Esophagus squamous epithelium (tissue), 5 donors: ENCODE results near the gene RGS14. TPM values are rescaled to one million over a fixed set of nuclear protein-coding genes. Genes with fewer than 3 reads are reported as not detected.

Experiments
- DNase-seq: peaks from one replicate; lab custom pipeline; 2025; lab: John Stamatoyannopoulos, UW
- H3K27ac ChIP-seq, 4 donors: fragments of 200-600 bp; sonication (generic); one replicate each; pipeline ENCODE4 v1.5.1; 2016 to 2019; ENCODE audit warnings: mild to moderate bottlenecking in 1 of 4
- H3K27me3 ChIP-seq, 4 donors: fragments of 200-600 bp; sonication (generic); 1 replicate in 3 of 4; 2 replicates in 1 of 4; pipeline versions ENCODE4 v1.5.1 to v1.6.0; 2017 to 2021; ENCODE audit warnings: antibody characterized with exemption in 1 of 4
- H3K36me3 ChIP-seq, 3 donors: fragments of 200-600 bp; sonication (generic); one replicate each; pipeline ENCODE4 v1.5.1; 2016 to 2019
- H3K4me1 ChIP-seq, 3 donors: fragments of 200-600 bp; sonication (generic); one replicate each; pipeline ENCODE4 v1.5.1; 2017 to 2019
- H3K4me3 ChIP-seq, 4 donors: fragments of 200-600 bp; sonication (generic); 1 replicate in 3 of 4; 2 replicates in 1 of 4; pipeline ENCODE4 v1.5.1; 2016 to 2019; ENCODE audit warnings: mild to moderate bottlenecking in 2 of 4, moderate library complexity in 1 of 4
- H3K9me3 ChIP-seq, 3 donors: fragments of 200-600 bp; sonication (generic); one replicate each; pipeline ENCODE4 v1.5.1; 2016 to 2019
- CTCF ChIP-seq, 6 experiments: fragments of 450-650 bp in 4 of 6; fragments of 200-600 bp in 2 of 6; sonication (generic) in 2 of 6; IDR thresholded peaks; one replicate each; pipeline ENCODE4 v1.5.1; 2016 to 2019; ENCODE audit warnings: antibody characterized with exemption in 6 of 6, mild to moderate bottlenecking in 4 of 6, moderate library complexity in 4 of 6
- POLR2A ChIP-seq, 4 donors: fragments of 450-650 bp; IDR thresholded peaks; one replicate each; pipeline ENCODE4 v1.6.1; 2017; ENCODE audit warnings: antibody characterized with exemption in 4 of 4, mild to moderate bottlenecking in 4 of 4, moderate library complexity in 3 of 4
- WGBS, 2 donors: methylation state at CpG; one replicate each; pipeline ENCODE4 v1.1.5; 2018; 5-methylcytosine and 5-hydroxymethylcytosine counted together
- intact Hi-C: fragments of 100-400 bp; cut with DNase I; formaldehyde crosslinking; loops from one replicate; pipeline ENCODE4 v1.15.0; 2022
- total RNA-seq, 4 donors: library from RNA; depleted of rRNA; stranded (reverse); fragments of >200 nt; gene quantifications; one replicate each; pipeline ENCODE4 v1.1.0, GENCODE V29; 2016
- donor health status: DM: yes; HTN: yes; CAD: no.

The RGS14 gene
- total RNA-seq, 4 donors from 2014 or later = 32.7 to 37.8 (median 34.8) TPM

- Histone ChIP-seq H3K27me3 (peaks cover 0 to 9% (median 0%) of the 10 kb centered on the region in 4 donors), H3K4me3 (no peak overlapping the region), H3K27ac (peak overlapping the region in 1 of 4 donors; percentile 31), H3K9me3 (no peaks in the 10 kb centered on the region), H3K4me1 (peaks cover 5 to 71% (median 25%) of the 10 kb centered on the region in 3 donors), H3K36me3 (no peaks in the 10 kb centered on the region)
- no peak for DNase-seq
- 90 to 92% methylated on average over 5 to 9 of the region's 9 CpGs for WGBS, 2 donors
- TF ChIP-seq POLR2A (IDR thresholded peaks at IDR 0.05) (no peak), CTCF (IDR thresholded peaks at IDR 0.05) (no peak)
- intact Hi-C loops = no loop called here
These were observed 25.5 kb downstream of the RGS14 start for GRCh38 chr5:177383181-177383580.

- H3K36me3 ChIP-seq = no peaks in the 10 kb centered on the region
- no peak for DNase-seq
- no peak for TF ChIP-seq CTCF (IDR thresholded peaks at IDR 0.05)
- peaks cover 0 to 11% (median 0%) of the 10 kb centered on the region in 4 donors for H3K27me3 ChIP-seq
- H3K4me1 ChIP-seq = peaks cover 13 to 75% (median 32%) of the 10 kb centered on the region in 3 donors
- intact Hi-C loops = no loop called here
- H3K9me3 ChIP-seq = no peaks in the 10 kb centered on the region
- WGBS, 2 donors = 60 to 89% methylated on average over 2 to 4 of the region's 4 CpGs
- peak within 1 kb of the TSS in 1 of 4 donors; percentile 31 for H3K27ac ChIP-seq
- H3K4me3 ChIP-seq = no peak within 1 kb of the TSS
These were observed 26.4 kb downstream of the RGS14 start, which contains the start of gene SLC34A1 for GRCh38 chr5:177384134-177384533. Gene SLC34A1 (plus strand): TSS chr5:177384434. CDS start chr5:177385742, 1,308 bp downstream.

DNA sequence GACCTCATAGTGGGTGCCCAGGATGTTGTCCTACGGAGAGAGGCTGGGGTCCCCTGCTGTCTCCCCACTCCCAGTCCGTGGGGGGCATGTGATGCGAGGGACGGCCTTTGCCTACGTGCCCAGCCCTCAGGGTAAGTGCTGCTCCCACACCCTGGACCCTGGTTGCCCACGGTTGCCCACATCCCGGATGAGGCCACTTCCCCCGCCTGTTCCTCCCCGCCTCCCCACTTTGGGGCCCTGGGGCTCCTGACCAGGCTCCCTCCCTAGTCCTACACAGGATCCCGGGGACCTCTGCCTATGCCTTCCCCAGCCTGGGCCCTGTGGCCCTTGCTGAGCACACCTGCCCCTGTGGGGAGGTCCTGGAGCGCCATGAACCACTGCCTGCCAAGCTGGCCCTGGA lies 28.0 kb downstream of the RGS14 start:
- Histone ChIP-seq H3K36me3 (no peaks in the 10 kb centered on the region), H3K27ac (peak overlapping the region in 1 of 4 donors; percentile 11), H3K4me3 (no peak overlapping the region), H3K4me1 (peaks cover 28 to 82% (median 46%) of the 10 kb centered on the region in 3 donors), H3K27me3 (peaks cover 0 to 11% (median 0%) of the 10 kb centered on the region in 4 donors), H3K9me3 (no peaks in the 10 kb centered on the region)
- DNase-seq = no peak
- WGBS, 2 donors = no CpG with 5 or more reads among the region's 11 CpGs
- TF ChIP-seq CTCF (IDR thresholded peaks at IDR 0.05) = no peak
- no peak for TF ChIP-seq POLR2A (IDR thresholded peaks at IDR 0.05)
- intact Hi-C loops = no loop called here

DNA sequence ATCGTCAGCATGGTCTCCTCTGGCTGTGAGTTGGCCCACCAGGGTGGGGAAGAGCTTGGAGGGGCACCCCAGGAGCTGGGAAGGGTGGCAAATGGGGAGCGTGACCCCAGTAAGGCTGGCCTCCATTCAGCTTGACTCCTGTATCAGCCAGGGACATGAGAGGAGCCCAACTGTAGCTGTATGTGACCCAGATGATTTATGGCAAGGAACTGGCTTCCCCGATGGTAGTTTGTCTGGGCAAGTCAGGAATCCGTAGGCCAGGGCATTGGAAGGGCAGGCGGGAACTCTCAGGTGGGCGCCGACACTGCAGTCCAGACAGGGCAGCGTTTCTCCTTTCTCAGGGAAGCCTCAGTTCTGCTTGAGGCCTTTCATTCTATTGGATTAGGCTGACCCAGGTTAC lies 28.8 kb downstream of the RGS14 start:
- DNase-seq = no peak
- no peaks in the 10 kb centered on the region for H3K9me3 ChIP-seq
- intact Hi-C loops = no loop called here
- no peak overlapping the region for H3K4me3 ChIP-seq
- H3K36me3 ChIP-seq = no peaks in the 10 kb centered on the region
- H3K4me1 ChIP-seq = peaks cover 32 to 87% (median 47%) of the 10 kb centered on the region in 3 donors
- TF ChIP-seq CTCF (IDR thresholded peaks at IDR 0.05) = no peak
- peaks cover 0 to 11% (median 0%) of the 10 kb centered on the region in 4 donors for H3K27me3 ChIP-seq
- peak overlapping the region in 3 of 4 donors; percentile 6 to 45 (median 11) for H3K27ac ChIP-seq
- WGBS, 2 donors = 0 to 56% methylated on average over 1 to 5 of the region's 8 CpGs

- Histone ChIP-seq H3K9me3 (no peaks in the 10 kb centered on the region), H3K36me3 (no peaks in the 10 kb centered on the region), H3K4me3 (no peak overlapping the region), H3K27ac (peak overlapping the region in 2 of 4 donors; percentile 88 to 89), H3K27me3 (peaks cover 0 to 11% (median 0%) of the 10 kb centered on the region in 4 donors), H3K4me1 (peaks cover 32 to 78% (median 47%) of the 10 kb centered on the region in 3 donors)
- TF ChIP-seq POLR2A (IDR thresholded peaks at IDR 0.05) (no peak), CTCF (IDR thresholded peaks at IDR 0.05) (no peak)
- intact Hi-C loops = no loop called here
- DNase-seq = no peak
- WGBS, 2 donors = 85 to 98% methylated on average over 9 to 12 of the region's 14 CpGs
These were observed 29.7 kb downstream of the RGS14 start for GRCh38 chr5:177387405-177387804.
